ENCODE measurements around the gene ZMIZ2.
"Not testable (repeated sequence)": the region's sequence is repeated elsewhere in the genome, so short reads cannot be mapped to it uniquely, and the experiment has no call there.

The ZMIZ2 gene, protein sequence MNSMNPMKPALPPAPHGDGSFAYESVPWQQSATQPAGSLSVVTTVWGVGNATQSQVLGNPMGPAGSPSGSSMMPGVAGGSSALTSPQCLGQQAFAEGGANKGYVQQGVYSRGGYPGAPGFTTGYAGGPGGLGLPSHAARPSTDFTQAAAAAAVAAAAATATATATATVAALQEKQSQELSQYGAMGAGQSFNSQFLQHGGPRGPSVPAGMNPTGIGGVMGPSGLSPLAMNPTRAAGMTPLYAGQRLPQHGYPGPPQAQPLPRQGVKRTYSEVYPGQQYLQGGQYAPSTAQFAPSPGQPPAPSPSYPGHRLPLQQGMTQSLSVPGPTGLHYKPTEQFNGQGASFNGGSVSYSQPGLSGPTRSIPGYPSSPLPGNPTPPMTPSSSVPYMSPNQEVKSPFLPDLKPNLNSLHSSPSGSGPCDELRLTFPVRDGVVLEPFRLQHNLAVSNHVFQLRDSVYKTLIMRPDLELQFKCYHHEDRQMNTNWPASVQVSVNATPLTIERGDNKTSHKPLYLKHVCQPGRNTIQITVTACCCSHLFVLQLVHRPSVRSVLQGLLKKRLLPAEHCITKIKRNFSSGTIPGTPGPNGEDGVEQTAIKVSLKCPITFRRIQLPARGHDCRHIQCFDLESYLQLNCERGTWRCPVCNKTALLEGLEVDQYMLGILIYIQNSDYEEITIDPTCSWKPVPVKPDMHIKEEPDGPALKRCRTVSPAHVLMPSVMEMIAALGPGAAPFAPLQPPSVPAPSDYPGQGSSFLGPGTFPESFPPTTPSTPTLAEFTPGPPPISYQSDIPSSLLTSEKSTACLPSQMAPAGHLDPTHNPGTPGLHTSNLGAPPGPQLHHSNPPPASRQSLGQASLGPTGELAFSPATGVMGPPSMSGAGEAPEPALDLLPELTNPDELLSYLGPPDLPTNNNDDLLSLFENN

GRCh38 chr7:44748045-44748947, at the start of gene ZMIZ2:
Gene ZMIZ2, plus strand, starts transcription at chr7:44748847. Its CDS starts 7,403 bp downstream, at chr7:44756250.
- H3K4me3 ChIP-seq (ENCODE audit: low read depth, low read length) = peak within 1 kb of the TSS; percentile 94

DNA sequence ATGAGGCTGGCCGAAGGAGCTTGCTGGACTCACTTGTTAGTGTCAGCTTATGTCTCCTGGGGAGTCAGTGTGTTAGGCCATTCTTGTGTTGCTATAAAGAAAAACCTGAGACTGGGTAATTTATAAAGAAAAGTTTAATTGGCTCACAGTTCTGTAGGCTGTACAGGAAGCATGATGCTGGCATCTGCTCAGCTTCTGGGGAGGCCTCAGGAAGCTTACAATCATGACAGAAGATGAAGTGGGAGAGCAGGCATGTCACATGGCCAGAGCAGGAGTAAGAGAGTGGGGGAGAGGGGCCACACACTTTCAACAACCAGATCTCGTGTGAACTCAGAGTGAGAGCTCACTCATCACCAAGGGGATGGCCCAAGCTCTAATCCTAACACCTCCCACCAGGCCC, 49.0 kb upstream of the ZMIZ2 start:
- H3K4me3 ChIP-seq (ENCODE audit: low read depth, low read length) = not testable (repeated sequence)

DNA sequence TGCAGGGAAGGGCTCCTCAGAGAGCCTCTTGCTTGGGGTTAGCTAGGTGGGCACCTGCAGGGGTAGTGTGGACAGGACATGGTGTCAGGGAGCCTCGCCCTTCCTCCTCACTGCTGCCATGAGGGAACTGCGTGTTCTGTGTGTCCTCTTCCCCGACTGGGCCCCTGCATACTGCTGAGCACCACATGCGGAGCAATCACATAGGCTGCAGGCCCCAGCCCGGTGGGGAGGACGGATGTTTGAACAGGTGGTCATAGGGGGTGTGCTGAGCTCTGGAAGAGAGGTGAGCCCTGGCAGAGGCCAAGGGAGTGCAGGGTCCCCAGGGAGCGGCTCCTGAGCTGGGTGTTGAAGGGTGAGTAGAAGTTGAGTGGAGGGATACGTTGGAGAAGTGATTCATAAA, 48.3 kb upstream of the ZMIZ2 start:
- no peak overlapping the region for H3K4me3 ChIP-seq (ENCODE audit: low read depth, low read length)

DNA sequence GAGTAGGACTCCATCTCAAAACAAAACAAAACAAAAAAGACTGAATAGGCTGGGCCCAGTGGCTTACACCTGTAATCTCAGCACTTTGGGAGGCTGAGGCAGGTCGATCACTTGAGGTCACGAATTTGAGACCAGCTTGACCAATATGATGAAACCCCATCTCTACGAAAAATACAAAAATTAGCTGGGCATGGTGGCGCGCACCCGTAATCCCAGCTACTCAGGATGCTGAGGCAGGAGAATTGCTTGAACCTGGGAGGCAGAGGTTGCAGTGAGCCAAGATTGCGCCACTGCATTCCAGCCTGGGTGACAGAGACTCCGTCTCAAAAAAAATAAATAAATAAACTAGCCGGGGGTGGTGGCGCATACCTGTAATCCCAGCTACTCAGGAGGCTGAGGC, 45.3 kb upstream of the ZMIZ2 start:
- H3K4me3 ChIP-seq (ENCODE audit: low read depth, low read length) = not testable (repeated sequence)

GRCh38 chr7:44703921-44704320, 44.7 kb upstream of the ZMIZ2 start:
- H3K4me3 ChIP-seq (ENCODE audit: low read depth, low read length) = no peak overlapping the region

DNA sequence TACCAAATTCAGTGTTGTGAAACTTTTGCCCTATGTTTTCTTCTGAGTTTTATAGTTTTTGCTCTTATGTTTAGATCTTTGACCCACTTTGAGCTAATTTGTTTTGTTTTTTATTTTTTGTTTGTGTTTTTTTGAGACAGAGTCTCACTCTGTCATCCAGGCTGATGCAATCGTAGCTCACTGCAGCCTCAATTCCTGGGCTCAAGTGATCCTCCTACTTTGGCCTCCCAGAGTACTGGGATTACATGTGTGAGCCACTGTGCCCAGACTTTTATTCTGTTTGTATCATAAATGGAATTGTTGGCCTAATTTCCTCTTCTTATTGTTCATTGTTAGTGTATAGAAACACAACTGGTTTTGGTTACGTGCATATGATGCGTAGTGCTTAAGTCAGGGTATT, 43.2 kb upstream of the ZMIZ2 start:
- no peak overlapping the region for H3K4me3 ChIP-seq (ENCODE audit: low read depth, low read length)

DNA sequence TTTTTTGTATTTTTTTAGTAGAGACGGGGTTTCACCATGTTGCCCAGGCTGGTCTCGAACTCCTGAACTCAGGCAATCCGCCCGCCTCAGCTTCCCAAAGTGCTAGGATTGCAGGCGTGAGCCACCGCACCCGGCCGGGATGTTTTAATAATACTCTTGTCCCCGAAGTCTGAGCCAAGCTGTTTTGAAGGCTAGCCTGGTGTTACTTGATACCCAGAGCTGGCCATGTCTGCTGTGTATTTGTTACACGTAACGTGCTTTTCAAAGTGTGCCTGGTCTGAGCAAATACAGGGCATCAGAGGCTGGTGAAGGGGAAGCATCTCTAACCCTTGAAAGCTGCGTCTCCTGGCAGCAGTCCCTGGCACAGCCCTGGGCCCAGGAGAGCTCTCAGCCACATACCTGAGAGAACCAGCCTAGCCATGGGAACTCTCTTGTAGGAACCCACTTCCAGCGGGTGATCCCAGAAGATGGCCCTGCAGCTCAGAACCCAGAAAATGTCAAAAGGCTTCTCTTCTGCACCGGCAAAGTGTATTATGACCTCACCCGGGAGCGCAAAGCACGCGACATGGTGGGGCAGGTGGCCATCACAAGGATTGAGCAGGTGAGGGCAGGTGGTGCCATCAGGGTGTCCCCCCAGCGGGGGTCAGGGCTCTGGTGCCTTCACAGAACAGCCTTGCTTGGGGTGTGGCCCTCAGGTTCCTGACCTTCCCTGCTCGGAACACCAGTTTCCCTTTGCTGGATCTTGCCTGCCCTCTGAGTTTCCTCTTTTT, 41.7 kb upstream of the ZMIZ2 start:
- no peak overlapping the region for H3K4me3 ChIP-seq (ENCODE audit: low read depth, low read length)

- H3K4me3 ChIP-seq (ENCODE audit: low read depth, low read length) = no peak overlapping the region
These were observed 41.0 kb upstream of the ZMIZ2 start for GRCh38 chr7:44707558-44708230.

- no peak overlapping the region for H3K4me3 ChIP-seq (ENCODE audit: low read depth, low read length)
These were observed 39.4 kb upstream of the ZMIZ2 start for GRCh38 chr7:44709011-44709915.

DNA sequence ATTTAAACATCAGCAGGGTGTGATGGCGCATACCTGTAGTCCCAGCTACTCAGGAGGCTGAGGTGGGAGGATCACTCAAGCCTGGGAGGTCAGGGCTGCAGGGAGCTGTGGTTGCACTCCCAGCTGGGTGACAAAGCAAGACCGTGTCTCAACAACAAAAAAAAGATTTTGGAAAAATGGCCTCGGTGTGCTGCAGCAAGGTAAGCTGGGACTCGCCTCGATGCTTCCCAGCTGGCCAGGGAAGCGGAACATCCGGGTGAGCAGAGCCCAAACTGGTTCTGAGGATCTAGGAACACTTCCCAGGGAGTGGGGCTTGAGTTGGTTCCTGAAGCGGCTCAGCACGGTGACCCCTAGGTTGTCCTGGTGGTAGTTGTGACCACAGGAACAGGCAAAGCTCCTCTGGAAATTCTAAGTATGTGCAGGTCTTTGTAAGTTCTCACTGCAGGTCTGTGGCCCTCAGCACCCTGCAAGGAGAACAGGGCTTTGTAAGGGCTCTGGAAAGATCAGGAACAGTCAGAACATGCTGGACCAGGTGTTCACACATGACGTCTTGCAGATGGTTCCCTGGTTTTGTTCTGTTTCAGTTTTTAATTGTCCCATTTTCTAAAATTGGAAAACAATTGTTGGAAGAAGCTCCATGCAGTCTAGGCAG, 38.6 kb upstream of the ZMIZ2 start:
- no peak overlapping the region for H3K4me3 ChIP-seq (ENCODE audit: low read depth, low read length)

DNA sequence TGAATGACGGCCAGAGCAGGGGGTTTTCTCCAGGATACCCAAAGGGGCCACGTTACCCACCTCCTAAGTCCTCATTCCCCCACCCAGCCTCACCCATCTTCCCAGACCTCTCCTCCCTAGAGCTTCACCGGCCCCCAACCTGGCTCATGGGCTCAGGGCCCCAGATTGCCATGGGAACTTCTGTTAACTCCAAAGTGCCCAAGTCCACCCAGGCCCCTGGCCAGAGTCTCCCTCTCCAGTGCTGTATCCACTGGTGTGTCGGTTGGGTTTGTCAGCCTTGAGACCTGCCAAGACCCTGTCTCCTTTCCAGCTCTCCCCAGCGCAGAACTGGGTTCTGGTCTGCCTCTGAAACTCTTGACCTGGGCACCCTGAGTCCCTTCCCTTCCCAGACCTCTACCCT, 37.1 kb upstream of the ZMIZ2 start:
- H3K4me3 ChIP-seq (ENCODE audit: low read depth, low read length) = no peak overlapping the region

DNA sequence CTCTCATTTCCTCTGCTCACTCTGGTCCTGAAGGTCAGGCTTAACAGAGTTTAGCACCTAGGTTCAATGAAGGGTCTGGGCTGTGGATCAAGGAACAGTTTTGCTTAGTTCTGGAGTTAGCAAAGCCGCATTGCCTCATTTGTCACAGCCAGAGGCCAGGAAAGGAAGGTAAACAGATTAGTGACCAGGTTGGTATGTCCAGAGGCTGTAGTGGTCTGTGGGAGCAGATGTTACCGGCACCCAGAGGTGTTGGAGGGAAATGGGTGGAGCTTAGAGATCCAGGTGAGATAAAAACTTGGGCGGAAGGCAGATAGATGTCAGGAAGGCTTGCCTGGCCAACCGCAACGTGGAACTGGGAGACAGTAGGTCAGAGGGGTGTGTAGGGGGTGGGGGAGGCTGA, 36.6 kb upstream of the ZMIZ2 start:
- H3K4me3 ChIP-seq (ENCODE audit: low read depth, low read length) = no peak overlapping the region

DNA sequence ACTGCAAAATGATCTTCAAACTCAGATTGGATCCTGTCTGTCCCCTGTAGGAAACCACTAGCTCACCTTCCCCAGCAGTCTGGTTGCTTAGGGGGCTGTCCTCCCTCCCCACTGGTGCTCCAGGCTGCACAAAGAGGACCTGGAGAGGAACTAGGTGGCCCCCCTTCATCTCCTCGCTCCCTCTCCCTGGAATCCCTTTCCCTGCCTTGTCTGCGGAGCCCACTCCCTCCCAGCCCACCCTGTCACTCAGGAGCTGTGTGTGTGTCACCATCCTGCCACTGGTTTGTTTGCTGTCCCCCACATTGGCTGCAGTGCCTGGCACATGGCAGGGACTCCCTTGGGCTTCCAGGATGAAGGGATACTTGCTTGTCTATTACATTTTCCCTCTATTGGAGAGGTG, 35.5 kb upstream of the ZMIZ2 start:
- H3K4me3 ChIP-seq (ENCODE audit: low read depth, low read length) = no peak overlapping the region

GRCh38 chr7:44713680-44714335, 34.8 kb upstream of the ZMIZ2 start:
- no peak overlapping the region for H3K4me3 ChIP-seq (ENCODE audit: low read depth, low read length)

DNA sequence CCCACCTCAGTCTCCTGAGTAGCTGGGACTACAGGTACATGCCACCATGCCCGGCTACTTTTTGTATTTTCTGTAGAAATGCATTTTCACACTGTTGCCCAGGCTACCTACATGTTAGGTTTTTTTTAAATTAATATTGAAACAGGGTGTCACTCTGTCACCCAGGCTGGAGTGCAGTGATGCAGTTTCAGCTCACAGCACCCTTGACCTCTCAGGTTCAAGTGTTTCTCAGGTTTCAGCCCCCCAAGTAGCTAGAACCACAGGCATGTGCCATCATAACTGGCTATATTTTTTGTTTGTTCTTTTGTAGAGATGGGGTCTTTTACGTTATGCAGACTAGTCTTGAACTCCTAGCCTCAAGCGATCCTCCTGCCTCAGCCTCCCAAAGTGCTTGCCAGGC, 32.4 kb upstream of the ZMIZ2 start:
- no peak overlapping the region for H3K4me3 ChIP-seq (ENCODE audit: low read depth, low read length)

GRCh38 chr7:44720301-44720700, 28.3 kb upstream of the ZMIZ2 start:
- H3K4me3 ChIP-seq (ENCODE audit: low read depth, low read length) = no peak overlapping the region

DNA sequence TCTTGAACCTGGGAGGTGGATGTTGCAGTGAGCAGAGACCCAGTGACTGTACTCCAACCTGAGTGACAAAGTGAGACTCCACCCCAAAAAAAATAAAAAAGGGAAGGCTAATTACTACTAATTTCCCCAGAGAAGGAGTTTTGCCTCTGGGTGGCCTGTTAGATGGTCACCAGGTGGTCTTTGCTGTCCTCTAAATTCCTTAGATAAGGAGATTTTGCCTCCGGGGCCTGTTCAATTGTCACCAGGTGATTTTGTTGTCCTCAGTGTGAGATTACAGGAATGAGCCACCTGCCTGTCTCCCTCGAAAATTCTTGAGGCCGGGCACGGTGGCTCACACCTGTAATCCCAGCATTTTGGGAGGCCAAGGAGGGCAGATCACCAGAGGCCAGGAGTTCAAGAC, 24.4 kb upstream of the ZMIZ2 start:
- H3K4me3 ChIP-seq (ENCODE audit: low read depth, low read length) = no peak overlapping the region

DNA sequence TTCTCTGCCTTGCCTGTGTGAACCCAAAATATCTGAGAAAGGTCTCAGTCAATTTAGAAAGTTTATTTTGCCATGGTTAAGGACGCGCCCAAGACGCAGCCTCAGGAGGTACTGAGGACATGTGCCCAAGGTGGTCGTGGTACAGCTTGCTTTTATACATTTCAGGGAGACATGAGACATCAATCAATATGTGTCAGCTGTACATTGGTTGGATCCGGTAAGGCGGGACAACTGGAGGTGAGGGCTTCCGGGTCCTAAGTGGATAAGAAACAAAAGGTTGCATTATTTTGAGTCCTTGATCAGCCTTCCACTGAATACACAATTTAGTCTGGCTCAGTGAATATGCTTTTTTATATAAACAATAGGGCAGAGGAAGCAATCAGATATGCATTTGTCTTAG, 22.4 kb upstream of the ZMIZ2 start:
- not testable (repeated sequence) for H3K4me3 ChIP-seq (ENCODE audit: low read depth, low read length)
